Mesendoderm (in vitro differentiated cells): ENCODE results near the gene FBLIM1.

Experiments
- DNase-seq: peaks from one replicate; pipeline ENCODE4 v3.0.0; 2013
- H2AK5ac ChIP-seq: 2 replicates; pipeline ENCODE4 v1.6.1; 2013; ENCODE audit warnings: low read length, inconsistent platforms
- H2BK120ac ChIP-seq: 2 replicates; pipeline ENCODE4 v1.6.1; 2013; ENCODE audit warnings: low read depth, mild to moderate bottlenecking, low read length, moderate library complexity, mixed read lengths
- H2BK15ac ChIP-seq: replicated peaks from 2 replicates; pipeline ENCODE4 v1.6.1; 2013; ENCODE audit warnings: low read depth, mild to moderate bottlenecking, moderate library complexity
- H2BK5ac ChIP-seq: 2 replicates; pipeline ENCODE4 v1.6.1; 2013; ENCODE audit warnings: low read length, inconsistent platforms
- H3K18ac ChIP-seq: 2 replicates; pipeline ENCODE4 v1.6.1; 2013; ENCODE audit warnings: mild to moderate bottlenecking, low read length, mixed read lengths
- H3K23ac ChIP-seq: one replicate; pipeline ENCODE4 v1.6.1; 2013; ENCODE audit warnings: low read length
- H3K27ac ChIP-seq: 2 replicates; pipeline ENCODE4 v1.5.1; 2013; ENCODE audit warnings: low read depth, mild to moderate bottlenecking, inconsistent platforms, low read length, moderate library complexity
- H3K27me3 ChIP-seq: 2 replicates; pipeline ENCODE4 v1.6.1; 2013; ENCODE audit warnings: low read length, control low read depth, mild to moderate bottlenecking, inconsistent platforms; ENCODE audit not compliant: insufficient read depth, poor library complexity
- H3K36me3 ChIP-seq: 2 replicates; pipeline ENCODE4 v1.6.1; 2013; ENCODE audit warnings: low read length, inconsistent platforms; ENCODE audit not compliant: control insufficient read depth, insufficient read depth
- H3K4ac ChIP-seq: one replicate; pipeline ENCODE4 v1.6.1; 2013; ENCODE audit warnings: low read depth, mild to moderate bottlenecking, low read length, moderate library complexity
- H3K4me1 ChIP-seq: 2 replicates; pipeline ENCODE4 v1.6.1; 2013; ENCODE audit warnings: low read depth, low read length, inconsistent platforms; ENCODE audit not compliant: control insufficient read depth
- H3K4me2 ChIP-seq: 2 replicates; pipeline ENCODE4 v1.6.1; 2013; ENCODE audit warnings: low read length
- H3K4me3 ChIP-seq: 2 replicates; pipeline ENCODE4 v1.5.1; 2013; ENCODE audit warnings: mild to moderate bottlenecking, low read length
- H3K56ac ChIP-seq: one replicate; pipeline ENCODE4 v1.6.1; 2013; ENCODE audit warnings: low read length
- H3K79me1 ChIP-seq: 2 replicates; pipeline ENCODE4 v1.6.1; 2013; ENCODE audit warnings: low read length, inconsistent platforms
- H3K79me2 ChIP-seq: 2 replicates; pipeline ENCODE4 v1.6.1; 2013; ENCODE audit warnings: mild to moderate bottlenecking, low read length; ENCODE audit not compliant: control insufficient read depth, insufficient read depth
- H3K9ac ChIP-seq: 2 replicates; pipeline ENCODE4 v1.6.1; 2013; ENCODE audit warnings: low read length, inconsistent platforms
- H4K5ac ChIP-seq: one replicate; pipeline ENCODE4 v1.6.1; 2013; ENCODE audit warnings: low read length
- H4K8ac ChIP-seq: one replicate; pipeline ENCODE4 v1.6.1; 2013; ENCODE audit warnings: low read depth, mild to moderate bottlenecking, control low read depth, low read length, moderate library complexity
- WGBS: extraction: QIAGEN DNeasy Blood & Tissue Kit; methylation state at CpG from one replicate; pipeline ENCODE4 v1.1.7; 2013; ENCODE audit warnings: low lambda C conversion rate, missing lambda C conversion rate; ENCODE audit not compliant: insufficient coverage; ENCODE audit errors: extremely low coverage; 5-methylcytosine and 5-hydroxymethylcytosine counted together

FBLIM1 gene

GRCh38 chr1:15786581-15786980 lies 28.0 kb downstream of the FBLIM1 start:
- no peak for DNase-seq
- H4K5ac ChIP-seq, result no peak overlapping the region
- no peak overlapping the region for H2BK15ac ChIP-seq
- H3K79me1 ChIP-seq, result no peaks in the 10 kb centered on the region
- H3K23ac ChIP-seq, result no peak overlapping the region
- WGBS, result no CpG with 5 or more reads among the region's 10 CpGs
- peaks cover 5% of the 10 kb centered on the region for H3K36me3 ChIP-seq
- no peak overlapping the region for H2AK5ac ChIP-seq
- H3K27ac ChIP-seq, result no peak overlapping the region
- no peak overlapping the region for H2BK120ac ChIP-seq
- H3K4me2 ChIP-seq, result no peak overlapping the region
- no peaks in the 10 kb centered on the region for H3K27me3 ChIP-seq
- H3K79me2 ChIP-seq, result no peaks in the 10 kb centered on the region
- no peak overlapping the region for H3K4me3 ChIP-seq
- H2BK5ac ChIP-seq, result no peak overlapping the region
- H3K4me1 ChIP-seq, result no peaks in the 10 kb centered on the region
- H3K9ac ChIP-seq, result no peak overlapping the region
- H3K18ac ChIP-seq, result no peak overlapping the region
- H3K4ac ChIP-seq, result no peak overlapping the region
- H4K8ac ChIP-seq, result no peak overlapping the region
- no peak overlapping the region for H3K56ac ChIP-seq

- no peak overlapping the region for H2BK15ac ChIP-seq
- H3K18ac ChIP-seq, result no peak overlapping the region
- H2BK5ac ChIP-seq, result no peak overlapping the region
- H3K56ac ChIP-seq, result no peak overlapping the region
- no peak overlapping the region for H3K4me2 ChIP-seq
- H3K4me1 ChIP-seq, result no peaks in the 10 kb centered on the region
- no peak overlapping the region for H4K8ac ChIP-seq
- no peak overlapping the region for H3K9ac ChIP-seq
- H3K79me1 ChIP-seq, result no peaks in the 10 kb centered on the region
- no CpG with 5 or more reads among the region's 13 CpGs for WGBS
- H3K27ac ChIP-seq, result no peak overlapping the region
- H3K23ac ChIP-seq, result no peak overlapping the region
- H2AK5ac ChIP-seq, result no peak overlapping the region
- H4K5ac ChIP-seq, result no peak overlapping the region
- H3K27me3 ChIP-seq, result no peaks in the 10 kb centered on the region
- no peaks in the 10 kb centered on the region for H3K79me2 ChIP-seq
- DNase-seq, result peak; percentile 58
- no peak overlapping the region for H3K4ac ChIP-seq
- H2BK120ac ChIP-seq, result no peak overlapping the region
- H3K4me3 ChIP-seq, result no peak overlapping the region
- H3K36me3 ChIP-seq, result peaks cover 4% of the 10 kb centered on the region
These were observed 30.2 kb downstream of the FBLIM1 start for GRCh38 chr1:15788624-15789301.

GRCh38 chr1:15796086-15796462 lies 37.5 kb downstream of the FBLIM1 start:
- no peak overlapping the region for H4K5ac ChIP-seq
- H3K18ac ChIP-seq, result no peak overlapping the region
- H3K36me3 ChIP-seq, result no peaks in the 10 kb centered on the region
- H3K4ac ChIP-seq, result no peak overlapping the region
- no CpG with 5 or more reads among the region's 2 CpGs for WGBS
- H3K27me3 ChIP-seq, result no peaks in the 10 kb centered on the region
- no peak overlapping the region for H2BK5ac ChIP-seq
- no peak overlapping the region for H3K56ac ChIP-seq
- DNase-seq, result no peak
- H4K8ac ChIP-seq, result no peak overlapping the region
- no peak overlapping the region for H2AK5ac ChIP-seq
- H3K27ac ChIP-seq, result no peak overlapping the region
- no peaks in the 10 kb centered on the region for H3K79me1 ChIP-seq
- H3K4me3 ChIP-seq, result no peak overlapping the region
- no peak overlapping the region for H3K9ac ChIP-seq
- peaks cover 9% of the 10 kb centered on the region for H3K4me1 ChIP-seq
- H3K23ac ChIP-seq, result no peak overlapping the region
- no peak overlapping the region for H2BK15ac ChIP-seq
- no peak overlapping the region for H2BK120ac ChIP-seq
- H3K4me2 ChIP-seq, result no peak overlapping the region
- H3K79me2 ChIP-seq, result no peaks in the 10 kb centered on the region

GRCh38 chr1:15797614-15798390 lies 39.2 kb downstream of the FBLIM1 start:
- Histone ChIP-seq H3K79me2 (no peaks in the 10 kb centered on the region), H3K9ac (no peak overlapping the region), H2BK120ac (no peak overlapping the region), H3K4me3 (no peak overlapping the region), H2AK5ac (no peak overlapping the region), H3K36me3 (no peaks in the 10 kb centered on the region), H3K18ac (no peak overlapping the region), H2BK5ac (no peak overlapping the region), H2BK15ac (no peak overlapping the region), H3K56ac (no peak overlapping the region), H3K27me3 (no peaks in the 10 kb centered on the region), H3K79me1 (no peaks in the 10 kb centered on the region), H4K8ac (no peak overlapping the region), H3K4me1 (peaks cover 9% of the 10 kb centered on the region), H3K23ac (no peak overlapping the region), H3K27ac (no peak overlapping the region), H3K4me2 (no peak overlapping the region), H3K4ac (no peak overlapping the region), H4K5ac (no peak overlapping the region)
- no peak for DNase-seq
- WGBS, result no CpG with 5 or more reads among the region's 14 CpGs

- WGBS, result no CpG with 5 or more reads among the region's 9 CpGs
- no peak overlapping the region for H3K9ac ChIP-seq
- no peaks in the 10 kb centered on the region for H3K79me2 ChIP-seq
- no peak overlapping the region for H2BK5ac ChIP-seq
- H3K27me3 ChIP-seq, result no peaks in the 10 kb centered on the region
- no peak overlapping the region for H2BK15ac ChIP-seq
- no peak overlapping the region for H4K5ac ChIP-seq
- no peak overlapping the region for H3K4me2 ChIP-seq
- peak; percentile 92 for DNase-seq
- no peak overlapping the region for H3K18ac ChIP-seq
- H3K4me3 ChIP-seq, result no peak overlapping the region
- no peaks in the 10 kb centered on the region for H3K36me3 ChIP-seq
- peak overlapping the region; percentile 74 for H2AK5ac ChIP-seq
- H3K4ac ChIP-seq, result no peak overlapping the region
- peak overlapping the region; percentile 6 for H3K27ac ChIP-seq
- peak overlapping the region; percentile 17 for H3K56ac ChIP-seq
- no peaks in the 10 kb centered on the region for H3K79me1 ChIP-seq
- H3K4me1 ChIP-seq, result peaks cover 9% of the 10 kb centered on the region
- H3K23ac ChIP-seq, result no peak overlapping the region
- no peak overlapping the region for H2BK120ac ChIP-seq
- no peak overlapping the region for H4K8ac ChIP-seq
These were observed 40.6 kb downstream of the FBLIM1 start for GRCh38 chr1:15799004-15799867.
